Measurements from ENCODE around the gene TREML1.
"Not testable (repeated sequence)": the region's sequence is repeated elsewhere in the genome, so short reads cannot be mapped to it uniquely, and the experiment has no call there.

Gene TREML1

GRCh38 chr6:41147917-41148316 lies 6.2 kb downstream of the TREML1 start:
- DNase-seq (ENCODE audit: low spot score) = no peak

- no peak for DNase-seq (ENCODE audit: low spot score)
These were observed 17.2 kb downstream of the TREML1 start for GRCh38 chr6:41136911-41137310.

- no peak for DNase-seq (ENCODE audit: low spot score)
These were observed 18.9 kb downstream of the TREML1 start for GRCh38 chr6:41135062-41135832.

- DNase-seq (ENCODE audit: low spot score) = no peak
These were observed 21.9 kb downstream of the TREML1 start for GRCh38 chr6:41132254-41132653.

- no peak for DNase-seq (ENCODE audit: low spot score)
These were observed 28.9 kb downstream of the TREML1 start for GRCh38 chr6:41125282-41125681.

GRCh38 chr6:41122918-41123317 lies 31.2 kb downstream of the TREML1 start:
- DNase-seq (ENCODE audit: low spot score) = no peak

- no peak for DNase-seq (ENCODE audit: low spot score)
These were observed 31.8 kb downstream of the TREML1 start for GRCh38 chr6:41122373-41122772.

- DNase-seq (ENCODE audit: low spot score) = no peak
These were observed 34.1 kb downstream of the TREML1 start for GRCh38 chr6:41120058-41120457.

- DNase-seq (ENCODE audit: low spot score) = no peak
These were observed 34.6 kb downstream of the TREML1 start for GRCh38 chr6:41119508-41119907.

GRCh38 chr6:41115027-41115426 lies 39.1 kb downstream of the TREML1 start:
- DNase-seq (ENCODE audit: low spot score) = not testable (repeated sequence)

- DNase-seq (ENCODE audit: low spot score) = no peak
These were observed 43.1 kb downstream of the TREML1 start for GRCh38 chr6:41111017-41111416.

- no peak for DNase-seq (ENCODE audit: low spot score)
These were observed 50.3 kb downstream of the TREML1 start for GRCh38 chr6:41103847-41104246.

GRCh38 chr6:41100871-41101287 lies 53.3 kb downstream of the TREML1 start:
- DNase-seq (ENCODE audit: low spot score) = no peak
